Measurements from ENCODE around the gene GNPTAB.
"Not testable (repeated sequence)": the region's sequence is repeated elsewhere in the genome, so short reads cannot be mapped to it uniquely, and the experiment has no call there.

GNPTAB gene

DNA sequence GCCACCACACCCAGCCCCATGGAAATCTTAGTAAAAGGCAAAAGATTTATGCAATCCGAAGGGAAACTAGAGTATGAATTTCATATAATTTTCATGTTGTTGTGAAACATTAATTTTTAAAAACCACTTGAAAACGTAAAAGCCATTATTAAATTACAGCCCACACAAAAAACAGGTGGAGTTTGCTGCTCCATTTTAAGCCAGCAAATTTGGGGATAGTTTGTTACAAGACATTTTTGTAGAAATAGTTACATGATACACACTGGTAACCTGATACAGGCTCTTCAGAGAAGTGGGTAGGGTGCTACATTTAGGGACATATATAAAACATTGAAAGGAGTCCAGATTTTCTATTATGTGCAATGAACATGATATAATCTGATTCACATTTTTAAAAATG is 17.6 kb downstream of the GNPTAB start:
- H3K27me3 Mint-ChIP-seq = no peaks in the 10 kb centered on the region
- no peak for DNase-seq (ENCODE audit: low spot score in 2 of 2)
- no peak for ATAC-seq (replicated peaks; ENCODE audit: extremely low read depth, poor library complexity, severe bottlenecking)
- H3K9me3 Mint-ChIP-seq = peaks cover 6% of the 10 kb centered on the region
- no peak overlapping the region for H3K27ac Mint-ChIP-seq (ENCODE audit: low read depth)
- peaks cover 5% of the 10 kb centered on the region for H3K36me3 Mint-ChIP-seq (ENCODE audit: insufficient read depth)
- H3K4me1 Mint-ChIP-seq = peaks cover 36% of the 10 kb centered on the region
- H3K4me3 Mint-ChIP-seq = no peak overlapping the region

DNA sequence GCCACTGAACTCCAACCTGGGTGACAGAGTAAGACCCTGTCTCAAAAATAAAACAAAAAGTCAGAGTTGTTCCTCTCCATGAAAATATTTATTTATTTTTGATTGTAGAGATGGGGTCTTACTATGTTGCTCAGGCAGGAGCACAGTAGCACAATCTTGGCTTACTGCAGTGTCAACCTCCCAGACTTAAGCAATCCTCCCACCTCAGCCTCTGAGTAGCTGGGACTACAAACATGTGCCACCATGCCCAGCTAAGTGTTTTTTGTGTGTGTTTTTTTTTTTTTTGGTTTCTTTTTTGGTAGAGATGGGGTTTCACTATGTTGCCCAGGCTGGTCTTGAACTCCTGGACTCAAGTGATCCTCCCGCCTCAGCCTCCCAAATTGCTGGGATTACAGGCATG is 18.0 kb downstream of the GNPTAB start:
- DNase-seq (ENCODE audit: low spot score in 2 of 2); H3K4me3 Mint-ChIP-seq; H3K9me3 Mint-ChIP-seq; H3K27me3 Mint-ChIP-seq; H3K36me3 Mint-ChIP-seq (ENCODE audit: insufficient read depth); H3K27ac Mint-ChIP-seq (ENCODE audit: low read depth); ATAC-seq (replicated peaks; ENCODE audit: extremely low read depth, poor library complexity, severe bottlenecking): not testable (repeated sequence)
- H3K4me1 Mint-ChIP-seq = peaks cover 36% of the 10 kb centered on the region

DNA sequence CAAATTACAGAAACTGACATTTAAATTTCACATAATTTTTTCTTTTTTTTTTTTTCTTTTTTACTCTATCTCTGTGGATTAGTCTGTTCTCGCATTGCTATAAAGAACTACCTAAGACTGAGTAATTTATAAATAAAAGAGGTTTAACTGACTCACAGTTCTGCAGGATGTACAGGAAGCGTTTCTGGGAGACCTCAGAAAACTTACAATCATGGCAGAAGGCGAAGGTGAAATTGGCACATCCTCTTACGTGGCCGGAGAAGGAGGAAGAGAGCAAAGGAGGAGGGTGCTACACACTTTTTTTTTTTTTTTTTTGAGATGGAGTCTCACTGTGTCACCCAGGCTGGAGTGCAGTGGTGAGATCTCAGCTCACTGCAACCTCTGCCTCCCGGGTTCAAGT is 19.4 kb downstream of the GNPTAB start:
- not testable (repeated sequence) for H3K4me3 Mint-ChIP-seq; H3K9me3 Mint-ChIP-seq; H3K27ac Mint-ChIP-seq (ENCODE audit: low read depth); H3K36me3 Mint-ChIP-seq (ENCODE audit: insufficient read depth); H3K27me3 Mint-ChIP-seq; ATAC-seq (replicated peaks; ENCODE audit: extremely low read depth, poor library complexity, severe bottlenecking); DNase-seq (ENCODE audit: low spot score in 2 of 2)
- H3K4me1 Mint-ChIP-seq = peaks cover 42% of the 10 kb centered on the region

DNA sequence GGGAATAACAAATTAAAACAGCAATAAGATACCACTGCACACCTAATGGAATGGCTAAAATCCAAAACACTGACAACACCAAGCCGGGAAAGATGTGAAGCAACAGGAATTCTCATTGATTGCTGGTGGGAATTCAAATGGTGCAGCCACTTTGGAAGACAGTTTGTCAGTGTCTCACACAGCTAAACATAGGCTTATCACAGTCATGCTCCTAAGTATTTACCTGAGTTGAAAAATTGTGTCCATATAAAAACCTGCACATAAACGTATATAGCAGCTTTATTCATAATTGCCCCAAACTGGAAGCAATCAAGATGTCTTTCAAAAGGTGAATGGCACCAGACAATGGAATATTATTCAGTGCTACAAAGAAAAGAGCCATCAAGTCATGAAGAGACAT is 21.6 kb downstream of the GNPTAB start:
- peaks cover 6% of the 10 kb centered on the region for H3K9me3 Mint-ChIP-seq
- H3K4me1 Mint-ChIP-seq = peaks cover 38% of the 10 kb centered on the region
- no peak overlapping the region for H3K4me3 Mint-ChIP-seq
- H3K27me3 Mint-ChIP-seq = no peaks in the 10 kb centered on the region
- no peak overlapping the region for H3K27ac Mint-ChIP-seq (ENCODE audit: low read depth)
- peaks cover 6% of the 10 kb centered on the region for H3K36me3 Mint-ChIP-seq (ENCODE audit: insufficient read depth)
- no peak for DNase-seq (ENCODE audit: low spot score in 2 of 2)
- no peak for ATAC-seq (replicated peaks; ENCODE audit: extremely low read depth, poor library complexity, severe bottlenecking)

DNA sequence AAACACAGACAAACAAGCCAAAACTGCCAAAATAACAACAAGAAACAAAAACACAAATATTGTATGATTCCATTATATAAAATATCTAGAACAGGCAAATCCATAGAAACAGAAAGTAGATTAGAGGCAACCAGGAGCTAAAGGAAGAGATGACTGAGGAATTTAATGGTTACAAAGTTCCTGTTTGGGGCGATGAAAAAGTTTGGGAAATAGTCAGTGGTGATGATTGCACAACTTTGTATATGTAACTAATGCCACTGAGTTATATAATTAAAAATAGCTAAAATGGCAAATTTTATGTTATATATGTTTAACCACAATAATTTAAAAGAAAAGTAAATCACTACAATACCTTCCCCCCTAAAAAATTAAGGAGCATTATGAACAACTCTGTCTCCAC is 24.5 kb downstream of the GNPTAB start:
- H3K4me3 Mint-ChIP-seq = no peak overlapping the region
- H3K9me3 Mint-ChIP-seq = peaks cover 2% of the 10 kb centered on the region
- H3K36me3 Mint-ChIP-seq (ENCODE audit: insufficient read depth) = peaks cover 5% of the 10 kb centered on the region
- no peak overlapping the region for H3K27ac Mint-ChIP-seq (ENCODE audit: low read depth)
- no peaks in the 10 kb centered on the region for H3K27me3 Mint-ChIP-seq
- DNase-seq (ENCODE audit: low spot score in 2 of 2) = no peak
- H3K4me1 Mint-ChIP-seq = peaks cover 41% of the 10 kb centered on the region
- ATAC-seq (replicated peaks; ENCODE audit: extremely low read depth, poor library complexity, severe bottlenecking) = no peak

DNA sequence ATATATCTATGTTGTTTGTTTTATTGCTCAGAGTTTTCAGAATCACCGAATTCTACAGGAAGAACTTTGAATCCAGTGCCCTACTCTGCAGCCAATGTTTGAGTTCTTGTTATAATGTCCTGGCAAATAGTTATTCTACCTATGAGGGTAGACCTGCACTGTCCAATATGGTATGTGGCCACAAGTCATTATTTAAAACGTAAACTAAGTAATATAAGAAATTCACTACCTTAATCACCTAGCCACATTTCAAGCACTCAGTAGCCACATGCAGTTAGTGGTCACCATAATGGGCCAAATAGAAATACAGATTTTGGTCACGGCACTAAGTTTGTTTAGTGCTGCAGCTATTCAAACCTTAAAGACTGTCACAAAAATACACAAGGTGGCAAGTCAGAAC is 26.4 kb downstream of the GNPTAB start:
- Mint-ChIP-seq H3K27ac (ENCODE audit: low read depth) (no peak overlapping the region), H3K4me1 (peaks cover 35% of the 10 kb centered on the region), H3K36me3 (ENCODE audit: insufficient read depth) (peaks cover 5% of the 10 kb centered on the region), H3K27me3 (no peaks in the 10 kb centered on the region), H3K9me3 (no peaks in the 10 kb centered on the region), H3K4me3 (no peak overlapping the region)
- ATAC-seq (replicated peaks; ENCODE audit: extremely low read depth, poor library complexity, severe bottlenecking) (no peak), DNase-seq (ENCODE audit: low spot score in 2 of 2) (no peak)

DNA sequence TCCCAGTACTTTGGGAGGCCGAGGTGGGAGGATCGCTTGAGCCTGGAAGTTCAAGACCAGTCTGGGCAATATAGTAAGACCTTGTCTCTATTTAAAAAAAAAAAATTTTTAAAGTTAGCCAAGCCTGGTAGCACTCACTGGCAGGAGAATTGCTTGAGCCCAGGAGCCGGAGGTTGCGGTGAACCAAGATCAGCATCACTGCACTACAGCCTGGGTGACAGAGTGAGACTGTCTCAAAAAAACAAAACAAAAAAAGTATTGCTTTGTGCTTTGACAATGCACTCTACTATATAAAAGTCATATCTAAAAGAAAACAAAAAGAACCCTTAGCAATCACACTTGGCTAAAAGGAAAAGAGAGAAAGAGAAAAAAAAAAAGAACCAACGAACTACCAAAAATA is 26.8 kb downstream of the GNPTAB start:
- Mint-ChIP-seq H3K4me1 (peaks cover 35% of the 10 kb centered on the region), H3K36me3 (ENCODE audit: insufficient read depth) (peaks cover 5% of the 10 kb centered on the region), H3K27me3 (no peaks in the 10 kb centered on the region), H3K4me3 (no peak overlapping the region), H3K9me3 (no peaks in the 10 kb centered on the region), H3K27ac (ENCODE audit: low read depth) (peak overlapping the region; percentile 1)
- DNase-seq (ENCODE audit: low spot score in 2 of 2) (no peak), ATAC-seq (replicated peaks; ENCODE audit: extremely low read depth, poor library complexity, severe bottlenecking) (no peak)

DNA sequence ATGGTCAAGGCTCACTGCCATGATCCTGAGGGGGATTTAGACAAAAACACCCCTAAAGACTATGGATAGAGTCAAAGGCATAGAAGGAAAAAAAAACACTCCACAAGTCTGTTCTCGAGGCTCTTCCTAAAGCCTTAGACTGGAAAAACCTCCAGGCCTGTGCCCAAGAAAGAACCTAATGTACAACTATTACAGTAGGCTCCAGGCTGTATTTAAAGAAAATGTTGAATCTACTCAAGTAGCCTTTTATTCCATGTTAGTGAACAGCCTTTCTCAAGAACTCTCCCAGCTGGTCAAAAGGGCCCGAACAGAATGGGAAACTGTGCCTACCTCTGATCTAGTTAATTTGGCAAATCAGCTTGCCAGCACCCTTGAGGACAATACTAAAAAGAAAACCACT is 28.3 kb downstream of the GNPTAB start:
- ATAC-seq (replicated peaks; ENCODE audit: extremely low read depth, poor library complexity, severe bottlenecking) (no peak), DNase-seq (ENCODE audit: low spot score in 2 of 2) (no peak)
- H3K36me3 Mint-ChIP-seq (ENCODE audit: insufficient read depth) = peaks cover 6% of the 10 kb centered on the region
- H3K9me3 Mint-ChIP-seq = no peaks in the 10 kb centered on the region
- no peaks in the 10 kb centered on the region for H3K27me3 Mint-ChIP-seq
- no peak overlapping the region for H3K4me3 Mint-ChIP-seq
- H3K4me1 Mint-ChIP-seq = peaks cover 38% of the 10 kb centered on the region
- no peak overlapping the region for H3K27ac Mint-ChIP-seq (ENCODE audit: low read depth)

DNA sequence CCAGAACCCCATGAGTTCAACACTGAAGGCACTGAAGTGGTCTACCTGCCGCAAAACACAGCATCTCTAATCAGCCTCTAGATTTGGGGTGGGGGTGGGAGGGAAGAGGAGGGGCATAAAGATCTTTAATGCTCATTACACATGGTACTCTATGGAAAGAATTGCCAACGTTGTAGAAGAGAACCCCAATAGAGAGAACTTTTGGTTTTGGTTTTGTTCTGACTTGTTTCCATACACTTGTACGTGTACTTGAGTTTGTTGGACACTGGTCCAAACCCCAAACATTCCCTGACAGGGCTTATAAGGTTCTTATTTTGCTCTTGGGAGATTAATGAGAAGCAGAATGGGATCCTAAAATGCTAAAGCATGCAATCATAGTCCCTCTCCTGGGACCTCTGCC is 31.0 kb downstream of the GNPTAB start:
- Mint-ChIP-seq H3K9me3 (no peaks in the 10 kb centered on the region), H3K4me3 (no peak overlapping the region), H3K27ac (ENCODE audit: low read depth) (no peak overlapping the region), H3K4me1 (peaks cover 28% of the 10 kb centered on the region), H3K27me3 (no peaks in the 10 kb centered on the region), H3K36me3 (ENCODE audit: insufficient read depth) (peaks cover 5% of the 10 kb centered on the region)
- DNase-seq (ENCODE audit: low spot score in 2 of 2) (no peak), ATAC-seq (replicated peaks; ENCODE audit: extremely low read depth, poor library complexity, severe bottlenecking) (no peak)

DNA sequence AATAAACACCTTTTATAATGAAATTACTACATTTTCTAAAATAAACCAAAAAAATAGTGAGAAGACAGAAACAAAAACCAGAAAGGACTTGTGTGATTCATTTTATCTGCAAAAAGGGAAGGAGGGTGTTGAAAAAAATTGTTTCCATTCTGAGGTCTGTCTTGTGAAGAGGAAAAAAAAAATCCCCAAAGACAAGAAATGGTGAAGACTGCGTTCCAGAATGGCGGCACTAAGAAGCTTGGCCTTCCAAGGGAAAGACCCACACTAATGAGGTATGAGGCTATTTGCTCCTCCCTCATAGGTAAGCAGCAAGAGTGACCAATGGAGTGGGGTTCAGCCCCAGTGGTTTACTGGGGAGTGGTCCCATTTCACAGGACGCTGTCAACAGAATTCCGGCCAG is 35.0 kb downstream of the GNPTAB start:
- DNase-seq (ENCODE audit: low spot score in 2 of 2) = no peak
- Mint-ChIP-seq H3K4me3 (no peak overlapping the region), H3K27ac (ENCODE audit: low read depth) (no peak overlapping the region), H3K36me3 (ENCODE audit: insufficient read depth) (peaks cover 12% of the 10 kb centered on the region), H3K27me3 (no peaks in the 10 kb centered on the region), H3K9me3 (no peaks in the 10 kb centered on the region), H3K4me1 (peaks cover 48% of the 10 kb centered on the region)
- no peak for ATAC-seq (replicated peaks; ENCODE audit: extremely low read depth, poor library complexity, severe bottlenecking)

DNA sequence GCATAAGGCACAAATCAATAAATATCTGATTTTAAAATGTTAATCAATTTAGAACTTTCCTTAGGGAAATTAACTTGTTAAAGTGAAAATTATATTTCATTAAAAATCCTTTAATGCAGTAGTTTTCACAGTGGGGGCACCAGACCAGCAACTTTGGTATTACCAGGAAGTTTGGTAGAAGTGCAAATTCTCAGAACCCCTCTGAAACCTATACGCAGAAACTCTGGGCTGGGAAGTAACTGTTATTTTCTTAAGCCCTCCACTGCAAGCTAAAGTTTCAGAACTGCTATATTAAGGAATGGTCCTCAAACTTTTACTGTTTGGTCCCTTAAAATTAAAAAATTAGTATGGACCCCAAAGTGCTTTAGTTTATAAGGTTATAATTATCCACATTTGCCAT is 35.7 kb downstream of the GNPTAB start:
- Mint-ChIP-seq H3K4me3 (no peak overlapping the region), H3K4me1 (peaks cover 49% of the 10 kb centered on the region), H3K27me3 (no peaks in the 10 kb centered on the region), H3K9me3 (no peaks in the 10 kb centered on the region), H3K27ac (ENCODE audit: low read depth) (no peak overlapping the region), H3K36me3 (ENCODE audit: insufficient read depth) (peaks cover 15% of the 10 kb centered on the region)
- ATAC-seq (replicated peaks; ENCODE audit: extremely low read depth, poor library complexity, severe bottlenecking) = no peak
- DNase-seq (ENCODE audit: low spot score in 2 of 2) = no peak

DNA sequence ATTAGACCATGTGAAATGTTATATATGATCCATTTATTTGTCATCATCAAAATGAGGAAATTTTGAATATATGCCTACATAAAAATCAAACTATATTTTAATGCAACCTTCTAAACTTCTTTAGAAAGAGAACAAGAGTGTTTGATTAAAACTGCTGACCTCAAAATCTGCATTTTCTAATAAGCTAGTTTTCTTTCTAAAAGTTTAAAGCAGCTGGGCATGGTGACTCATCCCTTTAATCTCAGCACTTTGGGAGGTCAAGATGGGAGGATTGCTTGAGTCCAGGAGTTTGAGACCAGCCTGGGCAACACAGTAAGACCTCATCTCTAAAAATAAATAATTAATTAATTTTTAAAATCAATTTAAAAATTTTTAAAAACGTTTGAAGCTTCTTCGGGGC is 36.2 kb downstream of the GNPTAB start:
- Mint-ChIP-seq H3K27me3 (no peaks in the 10 kb centered on the region), H3K27ac (ENCODE audit: low read depth) (no peak overlapping the region), H3K4me1 (peaks cover 49% of the 10 kb centered on the region), H3K9me3 (no peaks in the 10 kb centered on the region), H3K36me3 (ENCODE audit: insufficient read depth) (peaks cover 18% of the 10 kb centered on the region), H3K4me3 (no peak overlapping the region)
- DNase-seq (ENCODE audit: low spot score in 2 of 2) = no peak
- ATAC-seq (replicated peaks; ENCODE audit: extremely low read depth, poor library complexity, severe bottlenecking) = no peak

DNA sequence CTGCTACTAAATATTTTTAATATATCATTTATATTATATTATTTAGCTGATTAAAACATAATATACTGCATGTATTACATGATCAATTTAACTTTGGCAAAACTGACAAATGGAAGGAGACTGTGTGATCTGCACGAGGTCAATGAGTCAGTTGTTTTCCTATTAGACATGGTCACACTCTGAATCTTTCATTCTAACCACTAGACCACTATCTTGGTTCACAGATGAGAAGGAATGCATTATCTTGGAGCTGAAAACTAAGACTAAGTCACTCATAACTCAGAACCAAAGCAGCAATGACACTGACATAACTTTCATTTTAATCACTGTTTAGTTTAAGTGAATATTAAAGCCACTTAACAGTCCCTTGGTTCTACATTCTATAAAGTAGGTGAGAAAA is 37.4 kb downstream of the GNPTAB start:
- DNase-seq (ENCODE audit: low spot score in 2 of 2) = no peak
- ATAC-seq (replicated peaks; ENCODE audit: extremely low read depth, poor library complexity, severe bottlenecking) = no peak
- peaks cover 42% of the 10 kb centered on the region for H3K4me1 Mint-ChIP-seq
- H3K4me3 Mint-ChIP-seq = no peak overlapping the region
- no peaks in the 10 kb centered on the region for H3K27me3 Mint-ChIP-seq
- peak overlapping the region; percentile 8 for H3K27ac Mint-ChIP-seq (ENCODE audit: low read depth)
- peaks cover 20% of the 10 kb centered on the region for H3K36me3 Mint-ChIP-seq (ENCODE audit: insufficient read depth)
- no peaks in the 10 kb centered on the region for H3K9me3 Mint-ChIP-seq
